HEK293 (cell line): Measurements from ENCODE around the gene PPARG.

Experiments used
- MEIS1 ChIP-seq: sonication (generic); formaldehyde crosslinking; IDR thresholded peaks from 2 replicates; pipeline ENCODE4 v1.8.1; 2022; ENCODE audit warnings: missing genetic modification reagents, mild to moderate bottlenecking, borderline replicate concordance
- TRIM28 ChIP-seq: IDR thresholded peaks from 2 replicates; pipeline ENCODE4 v1.6.1; 2011; ENCODE audit warnings: low read length, control low read depth, borderline replicate concordance
- ZNF138 ChIP-seq: fragments of 450-650 bp; formaldehyde crosslinking; IDR thresholded peaks from 2 replicates; pipeline ENCODE4 v1.5.1; 2016; ENCODE audit warnings: missing biosample characterization, missing genetic modification characterization, borderline replicate concordance
- ZNF24 ChIP-seq: fragments of 450-650 bp; formaldehyde crosslinking; IDR thresholded peaks from 2 replicates; pipeline ENCODE4 v1.5.1; 2016; ENCODE audit warnings: missing biosample characterization, missing genetic modification characterization
- ZNF548 ChIP-seq: fragments of 450-650 bp; formaldehyde crosslinking; IDR thresholded peaks from 2 replicates; pipeline ENCODE4 v1.5.1; 2016; ENCODE audit warnings: missing biosample characterization, missing genetic modification characterization
- ZNF549 ChIP-seq: fragments of 450-650 bp; IDR thresholded peaks from 2 replicates; pipeline ENCODE4 v1.5.1; 2018; ENCODE audit warnings: missing biosample characterization, missing genetic modification characterization, mild to moderate bottlenecking, inconsistent platforms, moderate library complexity
- ZNF571 ChIP-seq: fragments of 450-650 bp; formaldehyde crosslinking; IDR thresholded peaks from 2 replicates; pipeline ENCODE4 v1.5.0; 2017; ENCODE audit warnings: missing biosample characterization, missing genetic modification characterization
- TF ChIP-seq, protein P1 (sequence below): fragments of 450-650 bp; formaldehyde crosslinking; IDR thresholded peaks from 2 replicates; pipeline ENCODE4 v1.5.1; 2016; ENCODE audit warnings: missing biosample characterization, missing genetic modification characterization
- TF ChIP-seq, protein P2 (sequence below): sonication (generic); formaldehyde crosslinking; IDR thresholded peaks from 2 replicates; pipeline ENCODE4 v1.8.1; 2022; ENCODE audit warnings: mild to moderate bottlenecking, moderate library complexity, missing genetic modification reagents

DNA sequence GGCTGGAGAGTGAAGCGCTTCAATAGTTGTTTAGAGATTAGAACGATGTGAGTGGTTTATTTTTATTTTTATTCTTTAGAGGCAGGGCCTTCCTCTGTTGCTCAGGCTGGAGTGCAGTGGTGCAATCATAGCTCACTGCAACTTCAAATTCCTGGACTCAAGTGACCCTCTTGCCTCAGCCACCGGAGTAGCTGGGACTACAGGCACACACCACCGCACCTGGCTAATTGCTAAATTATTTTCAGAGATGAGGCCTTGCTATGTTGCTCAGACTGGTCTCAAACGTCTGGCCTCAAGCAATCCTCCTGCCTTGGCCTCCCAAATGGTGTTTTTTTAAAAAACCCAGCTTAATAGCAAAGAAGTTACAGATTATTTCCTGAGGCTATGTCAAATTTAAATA lies 29.0 kb downstream of the PPARG start:
- TF ChIP-seq ZNF138, result no peak
- TF ChIP-seq MEIS1 (CRISPR knock-in tag), result no peak
- TF ChIP-seq, protein P1, sequence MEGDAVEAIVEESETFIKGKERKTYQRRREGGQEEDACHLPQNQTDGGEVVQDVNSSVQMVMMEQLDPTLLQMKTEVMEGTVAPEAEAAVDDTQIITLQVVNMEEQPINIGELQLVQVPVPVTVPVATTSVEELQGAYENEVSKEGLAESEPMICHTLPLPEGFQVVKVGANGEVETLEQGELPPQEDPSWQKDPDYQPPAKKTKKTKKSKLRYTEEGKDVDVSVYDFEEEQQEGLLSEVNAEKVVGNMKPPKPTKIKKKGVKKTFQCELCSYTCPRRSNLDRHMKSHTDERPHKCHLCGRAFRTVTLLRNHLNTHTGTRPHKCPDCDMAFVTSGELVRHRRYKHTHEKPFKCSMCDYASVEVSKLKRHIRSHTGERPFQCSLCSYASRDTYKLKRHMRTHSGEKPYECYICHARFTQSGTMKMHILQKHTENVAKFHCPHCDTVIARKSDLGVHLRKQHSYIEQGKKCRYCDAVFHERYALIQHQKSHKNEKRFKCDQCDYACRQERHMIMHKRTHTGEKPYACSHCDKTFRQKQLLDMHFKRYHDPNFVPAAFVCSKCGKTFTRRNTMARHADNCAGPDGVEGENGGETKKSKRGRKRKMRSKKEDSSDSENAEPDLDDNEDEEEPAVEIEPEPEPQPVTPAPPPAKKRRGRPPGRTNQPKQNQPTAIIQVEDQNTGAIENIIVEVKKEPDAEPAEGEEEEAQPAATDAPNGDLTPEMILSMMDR (tag by site-specific recombination), result no peak
- no peak for TF ChIP-seq ZNF548 (tag by site-specific recombination)
- TF ChIP-seq, protein P2, sequence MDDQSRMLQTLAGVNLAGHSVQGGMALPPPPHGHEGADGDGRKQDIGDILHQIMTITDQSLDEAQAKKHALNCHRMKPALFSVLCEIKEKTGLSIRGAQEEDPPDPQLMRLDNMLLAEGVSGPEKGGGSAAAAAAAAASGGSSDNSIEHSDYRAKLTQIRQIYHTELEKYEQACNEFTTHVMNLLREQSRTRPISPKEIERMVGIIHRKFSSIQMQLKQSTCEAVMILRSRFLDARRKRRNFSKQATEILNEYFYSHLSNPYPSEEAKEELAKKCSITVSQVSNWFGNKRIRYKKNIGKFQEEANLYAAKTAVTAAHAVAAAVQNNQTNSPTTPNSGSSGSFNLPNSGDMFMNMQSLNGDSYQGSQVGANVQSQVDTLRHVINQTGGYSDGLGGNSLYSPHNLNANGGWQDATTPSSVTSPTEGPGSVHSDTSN (CRISPR knock-in tag), result no peak
- TF ChIP-seq ZNF24, result no peak
- no peak for TF ChIP-seq ZNF549
- TF ChIP-seq TRIM28, result no peak
- no peak for TF ChIP-seq ZNF571 (tag by site-specific recombination)
